Thyroid gland (tissue), 4 donors: ENCODE measurements around the gene BDH1.

Experiments
- POLR2A ChIP-seq, 2 donors: fragments of 450-650 bp; IDR thresholded peaks; one replicate each; pipeline ENCODE4 v1.6.1; 2017; ENCODE audit warnings: antibody characterized with exemption in 2 of 2, mild to moderate bottlenecking in 2 of 2, moderate library complexity in 1 of 2
- TF ChIP-seq, protein P1 (sequence below), 6 experiments: fragments of 200-600 bp in 3 of 6; fragments of 450-650 bp in 3 of 6; sonication (generic) in 3 of 6; IDR thresholded peaks; one replicate each; pipeline ENCODE4 v1.5.1; 2016 to 2019; ENCODE audit warnings: antibody characterized with exemption in 6 of 6, mild to moderate bottlenecking in 2 of 6, inconsistent platforms in 1 of 6, moderate library complexity in 1 of 6

GRCh38 chr3:197576838-197577237 lies 21.1 kb upstream of the BDH1 start:
- TF ChIP-seq, protein P1, sequence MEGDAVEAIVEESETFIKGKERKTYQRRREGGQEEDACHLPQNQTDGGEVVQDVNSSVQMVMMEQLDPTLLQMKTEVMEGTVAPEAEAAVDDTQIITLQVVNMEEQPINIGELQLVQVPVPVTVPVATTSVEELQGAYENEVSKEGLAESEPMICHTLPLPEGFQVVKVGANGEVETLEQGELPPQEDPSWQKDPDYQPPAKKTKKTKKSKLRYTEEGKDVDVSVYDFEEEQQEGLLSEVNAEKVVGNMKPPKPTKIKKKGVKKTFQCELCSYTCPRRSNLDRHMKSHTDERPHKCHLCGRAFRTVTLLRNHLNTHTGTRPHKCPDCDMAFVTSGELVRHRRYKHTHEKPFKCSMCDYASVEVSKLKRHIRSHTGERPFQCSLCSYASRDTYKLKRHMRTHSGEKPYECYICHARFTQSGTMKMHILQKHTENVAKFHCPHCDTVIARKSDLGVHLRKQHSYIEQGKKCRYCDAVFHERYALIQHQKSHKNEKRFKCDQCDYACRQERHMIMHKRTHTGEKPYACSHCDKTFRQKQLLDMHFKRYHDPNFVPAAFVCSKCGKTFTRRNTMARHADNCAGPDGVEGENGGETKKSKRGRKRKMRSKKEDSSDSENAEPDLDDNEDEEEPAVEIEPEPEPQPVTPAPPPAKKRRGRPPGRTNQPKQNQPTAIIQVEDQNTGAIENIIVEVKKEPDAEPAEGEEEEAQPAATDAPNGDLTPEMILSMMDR (IDR thresholded peaks at IDR 0.05), result no peak
- no peak for TF ChIP-seq POLR2A (IDR thresholded peaks at IDR 0.05)
